GM12801 (cell line): ENCODE results near the gene CRYGN.

Experiments used
- CTCF ChIP-seq: IDR thresholded peaks from one replicate; pipeline ENCODE4 v1.5.1; 2011; ENCODE audit warnings: control low read depth; ENCODE audit not compliant: insufficient read length; ENCODE audit errors: extremely low read depth

CRYGN gene

GRCh38 chr7:151431768-151432311, 8.1 kb downstream of the CRYGN start:
- no peak for TF ChIP-seq CTCF

GRCh38 chr7:151431281-151431767, 8.6 kb downstream of the CRYGN start:
- no peak for TF ChIP-seq CTCF

- TF ChIP-seq CTCF, result no peak
Observed at GRCh38 chr7:151430391-151431205, 9.3 kb downstream of the CRYGN start.

GRCh38 chr7:151429560-151430331, 10.2 kb downstream of the CRYGN start:
- TF ChIP-seq CTCF, result no peak

- no peak for TF ChIP-seq CTCF
Observed at GRCh38 chr7:151429237-151429559, 10.7 kb downstream of the CRYGN start.

- TF ChIP-seq CTCF, result no peak
Observed at GRCh38 chr7:151428378-151429236, 11.3 kb downstream of the CRYGN start.
